K562 (cell line): Measurements from ENCODE around the gene NEURL1. TPM values are rescaled to one million over a fixed set of nuclear protein-coding genes. Genes with fewer than 3 reads are reported as not detected.

Source experiments
- BACH1 ChIP-seq: fragments of 200-800 bp; sonication (Bioruptor generic); IDR thresholded peaks from 2 replicates; pipeline ENCODE4 v1.6.1; 2016; ENCODE audit warnings: missing genetic modification characterization, missing compliant biosample characterization
- GTF2B ChIP-seq: IDR thresholded peaks from 2 replicates; pipeline ENCODE4 v1.6.1; 2011; ENCODE audit not compliant: insufficient read length; ENCODE audit errors: extremely low read depth
- KAT7 ChIP-seq: sonication (generic); formaldehyde crosslinking; IDR thresholded peaks from 2 replicates; pipeline ENCODE4 v1.8.0; 2022; ENCODE audit warnings: missing genetic modification reagents, mild to moderate bottlenecking, borderline replicate concordance
- MTA1 ChIP-seq: fragments of 450-650 bp; IDR thresholded peaks from 2 replicates; pipeline ENCODE4 v1.6.1; 2017; ENCODE audit warnings: borderline replicate concordance
- POLR2AphosphoS2 ChIP-seq: IDR thresholded peaks from 2 replicates; pipeline ENCODE4 v1.6.1; 2012; ENCODE audit warnings: low read length, improper control_type of control experiment
- RBFOX2 ChIP-seq: fragments of 200-400 bp; formaldehyde crosslinking; IDR thresholded peaks from 2 replicates; pipeline ENCODE4 v1.6.1; 2017; ENCODE audit warnings: low read depth, mild to moderate bottlenecking, low read length, moderate library complexity
- TBL1XR1 ChIP-seq, 2 experiments: IDR thresholded peaks; 2 replicates each; pipeline ENCODE4 v1.6.1; 2012; ENCODE audit warnings: improper control_type of control experiment in 2 of 2, low read length in 2 of 2, mild to moderate bottlenecking in 1 of 2
- TCF7L2 ChIP-seq: fragments of 150-350 bp; IDR thresholded peaks from 2 replicates; pipeline ENCODE4 v1.6.1; 2016; ENCODE audit warnings: low read depth, mild to moderate bottlenecking, low read length, moderate library complexity
- THAP12 ChIP-seq: fragments of 250-450 bp; sonication (Bioruptor Pico); IDR thresholded peaks from 2 replicates; pipeline ENCODE4 v1.9.0; 2021; ENCODE audit warnings: mild to moderate bottlenecking, inconsistent platforms
- ZBTB7A ChIP-seq: IDR thresholded peaks from 2 replicates; pipeline ENCODE4 v1.6.1; 2011; ENCODE audit warnings: low read depth, mild to moderate bottlenecking, low read length, moderate library complexity, borderline replicate concordance; ENCODE audit not compliant: control insufficient read depth
- ZNF121 ChIP-seq: sonication (generic); formaldehyde crosslinking; conservative IDR thresholded peaks from 2 replicates; pipeline ENCODE4 v1.8.0; 2022; ENCODE audit warnings: missing genetic modification reagents
- ZNF609 ChIP-seq: sonication (generic); formaldehyde crosslinking; IDR thresholded peaks from 2 replicates; pipeline ENCODE4 v1.8.1; 2023; ENCODE audit warnings: missing genetic modification reagents, mild to moderate bottlenecking, borderline replicate concordance
- polyA plus RNA-seq, 8 experiments: library from polyadenylated mRNA; depleted of rRNA in 4 of 8; stranded (reverse) in 5 of 8; unstranded in 3 of 8; fragments of >200 nt; fragmentation: Nextera tagmentation in 2 of 8; fragmentation: Illumina TruSeq in 1 of 8; extraction: Ambion mirVana in 2 of 8; extraction: Trizol in 1 of 8; gene quantifications; 2 replicates each; pipeline versions ENCODE4 v1.2.1 to v1.2.3, GENCODE V29; 2011 to 2014; ENCODE audit warnings: inconsistent platforms in 1 of 8, missing spikeins in 1 of 8
- total RNA-seq, 7 experiments: library from RNA; depleted of rRNA in 6 of 7; stranded (reverse); fragments of >200 nt in 6 of 7; fragmentation: Illumina TruSeq in 2 of 7; extraction: Trizol in 2 of 7; gene quantifications; 2 replicates each; pipeline versions ENCODE4 v1.2.1 to v1.2.3, GENCODE V29; 2011 to 2021; ENCODE audit warnings: low replicate concordance in 1 of 7

The NEURL1 gene
- total and polyA plus RNA-seq, 9 of the 15 experiments (the other 6 are each of a cell fraction or from before 2014, with no cell fraction given), result 0.01 to 0.45 (median 0.16) TPM; not detected in 5

GRCh38 chr10:103554488-103555324 lies 61.2 kb downstream of the NEURL1 start (continued):
- no peak for TF ChIP-seq ZNF609 (CRISPR knock-in tag)
- no peak for TF ChIP-seq RBFOX2
- no peak for TF ChIP-seq ZBTB7A
- no peak for TF ChIP-seq POLR2AphosphoS2
- no peak for TF ChIP-seq KAT7
- no peak for TF ChIP-seq ZNF121
- TF ChIP-seq TCF7L2, result no peak
- no peak for TF ChIP-seq TBL1XR1 (IDR thresholded peaks at IDR 0.05; ENCODE audit: low read length in 2 of 2)
- no peak for TF ChIP-seq BACH1
- no peak for TF ChIP-seq MTA1
- TF ChIP-seq GTF2B, result no peak
- no peak for TF ChIP-seq THAP12 (CRISPR knock-in tag)
